Activated T-helper 1 cell treated with anti-CD3 and anti-CD28 coated beads, Interleukin-2, amount 50 U/mL, for 16 hours (primary cell): Measurements from ENCODE around the gene CCDC142.
"Not testable (repeated sequence)": the region's sequence is repeated elsewhere in the genome, so short reads cannot be mapped to it uniquely, and the experiment has no call there.

Source experiments
- DNase-seq, 2 donors: peaks; one replicate each; pipeline ENCODE4 v3.0.0-alpha.2; 2020; ENCODE audit warnings: low read depth in 1 of 2, low spot score in 1 of 2

CCDC142 gene

GRCh38 chr2:74442483-74443297 lies 40.1 kb downstream of the CCDC142 start:
- DNase-seq: not testable (repeated sequence)

DNA sequence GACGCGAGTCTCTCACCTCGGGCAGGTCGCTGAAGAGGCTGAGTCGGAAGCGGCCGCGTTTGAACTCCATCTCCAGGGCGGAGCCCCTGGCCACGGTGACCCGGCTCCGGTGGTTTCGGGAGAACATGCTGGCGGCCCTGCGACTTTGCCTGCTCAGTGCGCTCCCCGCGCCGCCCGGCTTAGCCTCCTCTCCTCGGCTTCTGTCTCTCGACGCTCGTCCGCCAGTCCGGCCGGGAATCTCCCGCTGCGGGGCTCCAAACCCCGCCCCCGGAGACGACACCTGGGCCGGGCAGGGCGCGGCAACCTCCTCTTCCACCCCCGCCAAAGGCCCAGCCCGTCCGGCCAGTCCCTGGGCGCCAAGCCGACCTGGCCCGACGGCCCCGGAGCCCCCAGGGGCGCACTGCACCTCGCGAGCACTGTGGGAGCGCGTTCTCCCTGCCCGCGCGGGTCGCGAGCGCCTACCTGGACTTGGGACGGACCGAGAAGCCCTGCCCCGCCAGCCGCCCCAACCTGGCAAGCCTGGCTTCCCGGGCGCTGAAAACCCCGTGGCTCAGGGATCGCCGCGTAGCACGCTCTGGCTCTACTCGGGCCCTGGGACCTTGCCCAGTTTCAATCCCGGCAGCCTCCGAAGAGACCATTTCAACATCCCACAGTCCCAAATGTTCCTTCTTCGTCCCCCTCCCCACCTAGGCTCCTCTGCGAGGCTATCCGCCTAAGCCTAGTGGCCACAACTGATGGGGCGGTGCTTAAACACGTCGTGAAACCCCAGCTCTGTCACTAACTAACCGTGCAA lies 40.9 kb downstream of the CCDC142 start, which contains the start of gene RTKN:
Gene RTKN, minus strand, starts transcription at position 248 of the 793 bp plus-strand sequence. Its CDS starts 121 bp downstream, at position 127.
- no peak for DNase-seq

- no peak for DNase-seq
Observed at GRCh38 chr2:74441170-74441689, 41.6 kb downstream of the CCDC142 start.

DNA sequence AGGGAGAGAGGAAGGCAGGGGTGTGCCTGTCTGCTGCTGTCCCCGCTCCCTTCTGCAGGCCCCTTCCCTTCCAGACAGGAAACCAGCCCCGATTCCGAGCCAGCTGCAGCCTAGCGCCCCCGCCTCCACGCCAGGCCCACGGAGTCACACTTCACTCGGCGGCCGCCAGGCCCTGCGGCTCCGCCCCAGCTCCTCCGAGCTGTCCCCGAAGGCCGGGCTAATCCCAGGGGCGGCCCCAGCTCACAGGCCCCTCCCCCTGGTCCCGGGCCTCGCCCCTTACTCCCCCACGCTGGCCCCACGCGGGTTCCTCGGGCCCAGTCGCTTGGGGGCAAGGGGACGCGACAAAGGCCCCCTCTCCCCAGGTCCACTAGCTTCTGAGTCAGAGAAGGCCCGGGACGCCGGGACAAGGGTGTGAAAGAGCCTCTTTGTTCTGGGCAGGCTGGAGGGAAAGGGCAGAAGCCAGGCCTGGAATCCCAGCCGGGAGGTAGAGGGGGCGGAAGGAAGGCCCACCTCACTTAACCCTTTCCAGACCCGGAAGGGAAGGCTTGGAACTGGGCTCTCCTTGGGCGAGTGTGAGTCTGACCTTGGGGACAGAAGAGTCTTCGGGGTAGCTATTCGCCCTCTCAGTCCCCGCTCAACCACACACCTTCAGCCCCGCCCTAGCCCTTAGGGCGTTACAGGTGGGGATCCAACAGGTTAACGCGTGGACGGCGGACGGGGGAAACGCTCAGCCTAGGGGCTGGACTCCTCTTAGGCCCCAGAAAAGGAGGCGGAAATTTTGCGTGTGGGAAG lies 42.2 kb downstream of the CCDC142 start:
- no peak for DNase-seq

- no peak for DNase-seq
Observed at GRCh38 chr2:74439803-74440377, 42.9 kb downstream of the CCDC142 start.

GRCh38 chr2:74439373-74439772 lies 43.4 kb downstream of the CCDC142 start:
- no peak for DNase-seq

DNA sequence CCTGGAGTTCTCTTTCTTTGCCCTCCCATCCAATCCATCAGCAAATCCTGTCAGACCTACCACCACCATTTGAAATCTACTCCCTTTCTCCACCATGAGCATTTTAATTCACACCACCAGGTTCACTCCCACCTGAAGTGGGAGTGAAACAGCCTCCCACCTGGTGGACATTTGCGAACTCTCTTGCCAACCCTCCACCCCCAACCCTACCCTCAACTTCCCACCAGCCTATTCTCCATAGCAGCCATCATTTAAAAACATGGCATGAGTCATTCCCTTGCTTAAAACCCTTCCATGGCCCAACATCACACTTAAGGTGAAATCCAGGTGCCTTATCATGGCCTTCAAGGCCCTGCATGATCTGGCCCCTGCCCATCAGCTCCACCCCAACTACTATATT lies 44.5 kb downstream of the CCDC142 start:
- no peak for DNase-seq

DNA sequence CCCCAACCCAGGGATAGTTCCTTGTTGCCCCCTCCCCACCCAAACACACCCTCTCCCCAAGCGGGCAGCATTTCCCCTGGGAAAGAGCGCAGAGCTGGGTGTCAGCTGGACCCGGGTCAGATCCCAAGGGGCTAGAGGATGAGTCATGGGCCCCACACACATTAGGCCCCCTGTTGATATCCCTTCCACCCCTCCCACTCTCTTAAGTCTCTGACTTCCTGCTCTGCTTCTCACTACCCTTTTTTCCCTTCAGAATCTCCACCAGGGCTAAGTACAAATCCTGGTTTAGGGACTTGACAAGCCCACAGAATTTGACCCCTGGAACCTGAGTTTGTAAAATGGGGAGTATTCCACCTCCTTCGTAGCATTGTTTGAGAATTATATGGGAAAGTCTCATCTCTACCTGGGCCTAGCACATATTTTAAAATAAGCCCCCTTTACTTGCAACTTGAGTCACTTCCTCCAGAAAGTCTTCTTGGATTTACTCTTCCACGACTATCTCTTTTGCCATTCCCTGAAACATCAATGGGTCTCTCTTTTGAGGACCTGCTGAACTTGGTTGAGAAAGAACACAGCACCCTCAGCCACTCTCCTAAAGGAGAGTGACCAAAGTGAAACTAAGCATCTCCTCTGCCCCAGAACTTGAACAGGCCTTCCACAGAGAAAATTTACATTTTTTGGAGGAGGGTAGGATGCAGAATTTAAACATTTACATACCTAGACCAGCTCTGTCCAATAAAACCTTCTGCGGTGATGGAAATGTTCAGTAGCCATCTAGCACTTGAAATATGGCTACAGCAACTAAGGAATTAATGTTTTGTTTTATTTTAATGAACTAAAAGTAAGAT lies 45.7 kb downstream of the CCDC142 start:
- DNase-seq: no peak

DNA sequence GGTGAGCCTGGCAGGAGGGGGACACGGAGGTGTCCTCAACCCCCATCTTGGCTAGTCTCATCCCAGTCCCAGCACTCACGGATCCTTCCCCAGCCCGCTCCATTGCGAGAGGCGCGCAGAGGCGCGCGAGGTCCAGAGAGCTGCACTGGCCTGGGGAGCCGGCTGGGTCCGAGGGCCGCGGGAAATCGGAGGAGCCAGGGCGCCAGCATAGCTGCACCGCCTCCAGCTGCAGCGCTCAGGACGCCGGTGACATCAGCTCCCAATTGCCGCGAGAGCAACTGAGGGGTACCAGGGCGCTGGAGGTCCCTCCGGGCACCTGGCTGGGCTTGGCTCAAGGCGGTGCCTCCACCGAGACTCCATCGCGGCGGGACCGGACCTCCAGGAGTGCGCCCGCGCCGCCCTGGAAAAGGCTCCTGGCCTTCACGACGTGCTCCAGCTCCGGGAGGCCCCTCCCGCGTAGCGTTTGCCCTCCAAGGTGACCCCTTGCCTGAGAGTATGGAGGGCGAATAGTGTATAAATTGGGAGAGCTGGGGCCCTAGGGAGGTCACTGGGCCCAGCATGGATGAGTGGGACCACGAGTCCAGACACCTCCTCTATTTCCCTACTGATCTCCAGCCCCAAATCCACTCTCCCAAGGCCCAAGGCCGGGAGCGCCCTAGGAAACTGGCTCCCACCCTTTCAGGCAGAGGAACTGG lies 46.5 kb downstream of the CCDC142 start:
- DNase-seq: no peak

GRCh38 chr2:74430502-74430901 lies 52.3 kb downstream of the CCDC142 start:
- DNase-seq: no peak

- no peak for DNase-seq
Observed at GRCh38 chr2:74429487-74430451, 53.0 kb downstream of the CCDC142 start.

DNA sequence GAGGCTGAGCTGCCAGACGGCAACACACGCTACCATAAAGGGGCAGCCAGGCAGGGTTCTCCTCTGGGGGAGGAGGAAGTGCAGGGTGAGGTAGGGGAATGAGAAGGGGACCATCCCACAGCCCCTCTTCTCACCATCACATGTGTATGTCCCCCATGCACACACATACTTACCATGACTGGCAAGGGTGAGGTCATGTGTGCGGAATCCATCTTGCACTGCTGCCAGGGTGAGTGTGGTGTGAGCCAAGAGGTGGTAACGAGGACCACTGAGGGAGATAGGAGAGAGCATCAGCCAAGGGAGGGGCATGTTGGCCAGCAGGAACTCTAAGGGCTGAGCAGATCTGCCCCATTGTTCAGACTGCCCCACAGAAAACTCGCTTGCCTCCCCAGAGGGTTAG lies 54.1 kb downstream of the CCDC142 start:
- no peak for DNase-seq

- DNase-seq: no peak
Observed at GRCh38 chr2:74427551-74427950, 55.2 kb downstream of the CCDC142 start.

GRCh38 chr2:74426181-74426758 lies 56.5 kb downstream of the CCDC142 start:
- no peak for DNase-seq

DNA sequence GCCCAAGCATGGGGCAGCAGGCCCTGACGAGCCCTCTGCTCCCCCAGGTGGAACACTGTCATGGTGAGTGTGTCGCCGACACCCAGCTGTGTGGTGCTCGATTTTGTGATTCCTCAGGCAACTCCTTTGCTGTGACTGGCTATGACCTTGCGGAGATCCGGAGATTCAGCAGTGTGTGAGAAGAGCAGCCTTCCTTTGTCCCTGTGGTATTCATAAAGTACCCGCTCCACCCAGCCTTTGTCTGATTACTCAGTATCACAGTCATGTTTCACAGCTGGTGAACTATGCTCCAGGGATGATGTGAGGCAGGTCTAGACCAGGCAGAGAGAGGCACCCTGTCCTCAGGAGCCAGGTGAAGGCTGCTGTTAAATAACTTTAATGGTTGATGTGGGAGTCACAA lies 57.3 kb downstream of the CCDC142 start:
- DNase-seq: no peak

DNA sequence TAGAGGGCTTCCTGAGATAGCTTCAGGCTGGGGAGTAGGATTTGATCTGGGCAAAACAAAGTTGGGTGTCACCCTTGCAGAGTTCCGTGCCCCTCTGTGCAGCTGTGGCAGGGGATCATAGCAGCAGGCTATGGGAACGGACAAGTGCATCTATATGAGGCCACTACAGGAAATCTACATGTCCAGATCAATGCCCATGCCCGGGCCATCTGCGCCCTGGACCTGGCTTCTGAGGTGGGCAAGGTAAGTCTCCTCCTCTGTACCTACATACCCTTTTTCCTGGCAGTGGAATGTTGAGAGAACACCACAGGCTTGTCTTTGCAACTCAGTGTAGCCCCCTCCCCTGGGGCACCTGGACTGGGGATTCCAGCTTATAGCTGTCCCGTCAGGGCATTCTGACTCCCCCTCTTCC lies 57.8 kb downstream of the CCDC142 start:
- no peak for DNase-seq

- no peak for DNase-seq
Observed at GRCh38 chr2:74424139-74424992, 58.4 kb downstream of the CCDC142 start.
